SK-N-SH (cell line): Measurements from ENCODE around the gene CNOT1. TPM values are rescaled to one million over a fixed set of nuclear protein-coding genes. Genes with fewer than 3 reads are reported as not detected.

Experiments used
- CTCF ChIA-PET: fragments of 300-600, 350-600 bp; formaldehyde crosslinking; extraction: SDS; loops from one replicate; lab custom pipeline; 2021; lab: Yijun Ruan, JAX
- POLR2A ChIA-PET: fragments of 350-600 bp; sonication (Branson Sonifier 250); formaldehyde crosslinking; extraction: SDS; loops from one replicate; lab custom pipeline; 2020; ENCODE audit warnings: antibody characterized with exemption, inconsistent platforms; lab: Yijun Ruan, JAX
- DNase-seq: peaks from one replicate; pipeline ENCODE4 v3.0.0; 2012
- H2AFZ ChIP-seq: fragments of 200-600 bp; sonication (generic); 2 replicates; pipeline ENCODE4 v1.8.1; 2016; ENCODE audit warnings: antibody characterized with exemption, mild to moderate bottlenecking, low read depth
- H3F3A ChIP-seq: fragments of 200-600 bp; sonication (generic); replicated peaks from 2 replicates; pipeline ENCODE3; 2016; ENCODE audit warnings: antibody characterized with exemption, mild to moderate bottlenecking; ENCODE audit not compliant: insufficient read depth
- H3K27ac ChIP-seq, 2 experiments: fragments of 200-500 bp in 1 of 2; fragments of 200-600 bp in 1 of 2; sonication (Bioruptor generic) in 1 of 2; sonication (generic), shearing (Covaris generic) in 1 of 2; 2 replicates each; pipeline versions ENCODE4 v1.5.1 to v1.6.1; 2014 to 2016; ENCODE audit warnings: low read depth in 2 of 2, inconsistent platforms in 1 of 2, low read length in 1 of 2, mild to moderate bottlenecking in 1 of 2, mixed read lengths in 1 of 2
- H3K27me3 ChIP-seq: fragments of 200-600 bp; sonication (generic), shearing (Covaris generic); 2 replicates; pipeline ENCODE4 v1.6.1; 2016; ENCODE audit warnings: mixed run types; ENCODE audit not compliant: insufficient read depth
- H3K36me3 ChIP-seq, 2 experiments: fragments of 200-500 bp in 1 of 2; fragments of 200-600 bp in 1 of 2; sonication (Bioruptor generic) in 1 of 2; sonication (generic) in 1 of 2; replicated peaks in 1 of 2; 2 replicates each; pipeline versions ENCODE3 to v1.5.1; 2014 to 2016; ENCODE audit warnings: low read length in 1 of 2, mild to moderate bottlenecking in 1 of 2; ENCODE audit not compliant: insufficient read depth in 2 of 2, control insufficient read depth in 1 of 2
- H3K4me1 ChIP-seq, 2 experiments: fragments of 200-500 bp in 1 of 2; fragments of 200-600 bp in 1 of 2; sonication (Bioruptor generic) in 1 of 2; sonication (generic), shearing (Covaris generic) in 1 of 2; 2 replicates each; pipeline versions ENCODE4 v1.5.1 to v1.6.1; 2014 to 2016; ENCODE audit warnings: low read depth in 1 of 2, low read length in 1 of 2, mixed run types in 1 of 2; ENCODE audit not compliant: insufficient read depth in 2 of 2, control insufficient read depth in 1 of 2
- H3K4me2 ChIP-seq: fragments of 200-600 bp; sonication (generic), shearing (Covaris generic); 2 replicates; pipeline ENCODE4 v1.6.1; 2017; ENCODE audit warnings: mixed run types
- H3K4me3 ChIP-seq, 2 experiments: fragments of 200-500 bp in 1 of 2; fragments of 200-600 bp in 1 of 2; sonication (Bioruptor generic) in 1 of 2; sonication (generic), shearing (Covaris generic) in 1 of 2; 2 replicates each; pipeline versions ENCODE4 v1.5.1 to v1.8.1; 2014 to 2016; ENCODE audit warnings: low read depth in 2 of 2, inconsistent platforms in 1 of 2, low read length in 1 of 2, mild to moderate bottlenecking in 1 of 2, mixed read lengths in 1 of 2, moderate library complexity in 1 of 2
- H3K79me2 ChIP-seq: fragments of 200-600 bp; sonication (generic); 2 replicates; pipeline ENCODE4 v1.8.1; 2017; ENCODE audit warnings: mild to moderate bottlenecking; ENCODE audit not compliant: insufficient read depth
- H3K9ac ChIP-seq: fragments of 200-600 bp; sonication (generic); 2 replicates; pipeline ENCODE4 v1.6.1; 2017; ENCODE audit warnings: mixed run types
- H3K9me2 ChIP-seq: fragments of 200-600 bp; sonication (generic); 2 replicates; pipeline ENCODE4 v1.6.1; 2017; ENCODE audit warnings: mixed run types
- H3K9me3 ChIP-seq: fragments of 200-600 bp; sonication (generic); 2 replicates; pipeline ENCODE4 v1.6.1; 2017; ENCODE audit warnings: mixed run types, mild to moderate bottlenecking, moderate library complexity
- H4K20me1 ChIP-seq: fragments of 200-600 bp; sonication (generic); 2 replicates; pipeline ENCODE4 v1.6.1; 2017; ENCODE audit warnings: mild to moderate bottlenecking, mixed run types; ENCODE audit not compliant: insufficient read depth
- EP300 ChIP-seq, 2 experiments: IDR thresholded peaks; 2 replicates each; pipeline versions ENCODE4 v1.4.0 to v1.6.1; 2012; ENCODE audit warnings: borderline replicate concordance in 1 of 2, low read depth in 1 of 2, low read length in 1 of 2
- EZH2phosphoT487 ChIP-seq: fragments of 200-600 bp; sonication (generic); IDR thresholded peaks from 2 replicates; pipeline ENCODE4 v1.6.1; 2017; ENCODE audit warnings: low read depth, mixed run types, mild to moderate bottlenecking, antibody characterized with exemption, moderate library complexity, borderline replicate concordance
- FOSL2 ChIP-seq: IDR thresholded peaks from 2 replicates; pipeline ENCODE4 v1.4.0; 2012; ENCODE audit warnings: low read depth, mild to moderate bottlenecking, moderate library complexity, borderline replicate concordance
- GATA2 ChIP-seq: sonication (generic); formaldehyde crosslinking; IDR thresholded peaks from 2 replicates; pipeline ENCODE4 v1.5.0; 2020; ENCODE audit warnings: mild to moderate bottlenecking, missing genetic modification reagents
- IRF3 ChIP-seq: fragments of 150-350 bp; IDR thresholded peaks from 2 replicates; pipeline ENCODE4 v1.6.1; 2016; ENCODE audit warnings: mild to moderate bottlenecking, low read depth, low read length
- MEF2A ChIP-seq: IDR thresholded peaks from 2 replicates; pipeline ENCODE4 v1.4.0; 2012; ENCODE audit warnings: low read depth, borderline replicate concordance
- MXI1 ChIP-seq: IDR thresholded peaks from 2 replicates; pipeline ENCODE4 v1.6.1; 2012; ENCODE audit warnings: mild to moderate bottlenecking, low read depth, low read length, improper control_type of control experiment
- NFIC ChIP-seq: IDR thresholded peaks from 2 replicates; pipeline ENCODE4 v1.4.0; 2012; ENCODE audit warnings: borderline replicate concordance
- POLR2AphosphoS5 ChIP-seq: IDR thresholded peaks from 2 replicates; pipeline ENCODE4 v1.6.1; 2012; ENCODE audit warnings: low read depth, low read length
- RCOR1 ChIP-seq: fragments of 150-350 bp; IDR thresholded peaks from 2 replicates; pipeline ENCODE4 v1.6.1; 2017; ENCODE audit warnings: antibody characterized with exemption, low read length
- RFX5 ChIP-seq: IDR thresholded peaks from 2 replicates; pipeline ENCODE4 v1.6.1; 2012; ENCODE audit warnings: mild to moderate bottlenecking, improper control_type of control experiment, low read length
- RXRA ChIP-seq: IDR thresholded peaks from 2 replicates; pipeline ENCODE4 v1.4.0; 2012; ENCODE audit warnings: low read depth, mild to moderate bottlenecking, borderline replicate concordance
- TAF1 ChIP-seq: IDR thresholded peaks from 2 replicates; pipeline ENCODE4 v1.6.1; 2012; ENCODE audit warnings: low read depth, mild to moderate bottlenecking, low read length, moderate library complexity, borderline replicate concordance
- TEAD4 ChIP-seq: IDR thresholded peaks from 2 replicates; pipeline ENCODE4 v1.4.0; 2012; ENCODE audit warnings: mild to moderate bottlenecking, borderline replicate concordance; ENCODE audit not compliant: insufficient read depth
- YY1 ChIP-seq: IDR thresholded peaks from 2 replicates; pipeline ENCODE4 v1.4.0; 2012; ENCODE audit warnings: low read depth, mild to moderate bottlenecking
- ZBTB33 ChIP-seq: IDR thresholded peaks from 2 replicates; pipeline ENCODE4 v1.4.0; 2012; ENCODE audit warnings: low read depth, borderline replicate concordance
- WGBS: methylation state at CpG from one replicate; pipeline ENCODE4 v1.1.6; 2017; ENCODE audit warnings: low lambda C conversion rate; 5-methylcytosine and 5-hydroxymethylcytosine counted together
- polyA plus RNA-seq, 3 experiments: library from polyadenylated mRNA; depleted of rRNA; stranded (reverse); fragments of >200 nt; gene quantifications; 2 replicates each; pipeline ENCODE4 v1.2.3, GENCODE V29; 2012
- TF ChIP-seq, protein P1 (sequence below): IDR thresholded peaks from 2 replicates; pipeline ENCODE4; 2012

Gene CNOT1
- polyA plus RNA-seq, 1 of the 3 experiments (the other 2 are of a cell fraction), result 77.8 TPM

DNA sequence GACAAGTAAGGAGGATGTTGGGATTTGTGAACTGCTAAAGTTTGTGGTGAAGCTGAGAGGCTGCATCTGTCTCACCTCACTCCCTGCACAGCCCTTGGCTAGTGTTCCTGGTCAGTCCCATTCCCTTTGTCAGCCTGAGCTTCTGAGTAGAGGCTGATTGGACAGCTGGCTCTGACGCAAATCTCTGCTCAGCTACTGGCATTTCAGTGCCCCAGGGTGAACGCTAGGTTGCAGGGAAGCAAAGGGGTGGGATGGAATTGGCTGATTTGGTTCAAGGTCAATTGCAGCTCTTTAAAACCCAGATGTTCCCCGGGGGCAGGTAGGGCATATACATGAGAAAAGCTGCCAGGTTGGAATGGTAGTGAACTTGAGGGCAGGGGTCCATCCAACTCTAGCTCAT is 23.1 kb upstream of the CNOT1 start:
- no peaks in the 10 kb centered on the region for H4K20me1 ChIP-seq
- H3K4me3 ChIP-seq, result no peak overlapping the region
- peaks cover 0 to 5% of the 10 kb centered on the region in 2 experiments; a peak in 1 of 4 replicates for H3K4me1 ChIP-seq
- no peak overlapping the region for H2AFZ ChIP-seq
- TF ChIP-seq MEF2A (no peak), GATA2 (CRISPR knock-in tag) (no peak), NFIC (no peak), RCOR1 (no peak), POLR2AphosphoS5 (no peak), ZBTB33 (no peak), YY1 (no peak), TEAD4 (no peak), TAF1 (no peak), IRF3 (no peak), EP300 (IDR thresholded peaks at IDR 0.05; ENCODE audit: borderline replicate concordance in 1 of 2, low read depth in 1 of 2, low read length in 1 of 2) (peak in 1 of 2 experiments; percentile 29; a peak in 1 of 4 replicates), RXRA (no peak), MXI1 (no peak), FOSL2 (no peak), RFX5 (peak; percentile 65), EZH2phosphoT487 (no peak)
- TF ChIP-seq, protein P1, sequence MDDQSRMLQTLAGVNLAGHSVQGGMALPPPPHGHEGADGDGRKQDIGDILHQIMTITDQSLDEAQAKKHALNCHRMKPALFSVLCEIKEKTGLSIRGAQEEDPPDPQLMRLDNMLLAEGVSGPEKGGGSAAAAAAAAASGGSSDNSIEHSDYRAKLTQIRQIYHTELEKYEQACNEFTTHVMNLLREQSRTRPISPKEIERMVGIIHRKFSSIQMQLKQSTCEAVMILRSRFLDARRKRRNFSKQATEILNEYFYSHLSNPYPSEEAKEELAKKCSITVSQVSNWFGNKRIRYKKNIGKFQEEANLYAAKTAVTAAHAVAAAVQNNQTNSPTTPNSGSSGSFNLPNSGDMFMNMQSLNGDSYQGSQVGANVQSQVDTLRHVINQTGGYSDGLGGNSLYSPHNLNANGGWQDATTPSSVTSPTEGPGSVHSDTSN, result no peak
- 10% methylated on average over 2 of the region's 3 CpGs for WGBS
- DNase-seq, result peak; percentile 77
- POLR2A ChIA-PET, result interaction anchor here (0.9 to 1.4 kb wide), 3 partner anchors 13 to 32 kb away, joined by 3 to 4 read pairs (median 3); partner anchors contain the start of gene SLC38A7
- no peaks in the 10 kb centered on the region for H3K9me3 ChIP-seq
- no peaks in the 10 kb centered on the region for H3K9me2 ChIP-seq
- H3K27me3 ChIP-seq, result no peaks in the 10 kb centered on the region
- H3K79me2 ChIP-seq, result no peaks in the 10 kb centered on the region
- no peak overlapping the region for H3K4me2 ChIP-seq
- CTCF ChIA-PET, result interaction anchor here (0.9 to 2.4 kb wide), 9 partner anchors 9 to 316 kb away, joined by 3 to 12 read pairs (median 3); no protein-coding TSS in a partner anchor
- H3F3A ChIP-seq, result no peaks in the 10 kb centered on the region
- no peaks in the 10 kb centered on the region for H3K36me3 ChIP-seq
- H3K27ac ChIP-seq, result no peak overlapping the region; a peak in 1 of 4 replicates
- no peak overlapping the region for H3K9ac ChIP-seq
